BE2C (cell line): ENCODE measurements around the gene HIVEP3.
A peak's percentile ranks its signal among the peaks of the same experiment; 100 is the strongest.

Source experiments
- DNase-seq: peaks from one replicate; pipeline ENCODE4 v3.0.0-alpha.2; 2020
- H3K27me3 ChIP-seq: fragments of 250-450 bp; sonication (Bioruptor Pico); 2 replicates; pipeline ENCODE4 v1.5.1; 2020; ENCODE audit warnings: mild to moderate bottlenecking
- H3K36me3 ChIP-seq: fragments of 250-450 bp; sonication (Bioruptor Pico); 2 replicates; pipeline ENCODE4 v1.5.1; 2020; ENCODE audit warnings: mild to moderate bottlenecking
- H3K4me1 ChIP-seq: fragments of 250-450 bp; sonication (Bioruptor Pico); 2 replicates; pipeline ENCODE4 v1.5.1; 2020
- H3K4me3 ChIP-seq: 2 replicates; pipeline ENCODE4 v1.5.1; 2011; ENCODE audit warnings: low read depth, low read length
- H3K9me3 ChIP-seq: fragments of 250-450 bp; sonication (Bioruptor Pico); 2 replicates; pipeline ENCODE4 v1.5.1; 2020
- CTCF ChIP-seq: IDR thresholded peaks from 2 replicates; pipeline ENCODE4 v1.5.1; 2012; ENCODE audit warnings: mild to moderate bottlenecking, low read depth, low read length

Gene HIVEP3

GRCh38 chr1:41894101-41894807 lies 24.5 kb downstream of the HIVEP3 start:
- no peaks in the 10 kb centered on the region for H3K4me1 ChIP-seq

GRCh38 chr1:41892301-41892781 lies 26.4 kb downstream of the HIVEP3 start:
- Histone ChIP-seq H3K27me3 (no peaks in the 10 kb centered on the region), H3K4me3 (no peak overlapping the region), H3K4me1 (no peaks in the 10 kb centered on the region), H3K36me3 (no peaks in the 10 kb centered on the region), H3K9me3 (no peaks in the 10 kb centered on the region)
- no peak for DNase-seq
- no peak for TF ChIP-seq CTCF

More at GRCh38 chr1:41894101-41894807, 24.5 kb downstream of the HIVEP3 start:
- H3K36me3 ChIP-seq = no peaks in the 10 kb centered on the region
- H3K4me3 ChIP-seq = no peak overlapping the region
- no peaks in the 10 kb centered on the region for H3K9me3 ChIP-seq
- no peaks in the 10 kb centered on the region for H3K27me3 ChIP-seq
- no peak for DNase-seq
- no peak for TF ChIP-seq CTCF

GRCh38 chr1:41891199-41891896 lies 27.4 kb downstream of the HIVEP3 start:
- no peaks in the 10 kb centered on the region for H3K9me3 ChIP-seq
- no peaks in the 10 kb centered on the region for H3K36me3 ChIP-seq
- no peak for DNase-seq
- 0 out of 2 replicates have a peak, but pooled peaks have one; percentile 7 for TF ChIP-seq CTCF
- H3K4me3 ChIP-seq = no peak overlapping the region
- no peaks in the 10 kb centered on the region for H3K4me1 ChIP-seq
- H3K27me3 ChIP-seq = no peaks in the 10 kb centered on the region

- no peaks in the 10 kb centered on the region for H3K4me1 ChIP-seq
- no peaks in the 10 kb centered on the region for H3K36me3 ChIP-seq
- peak; percentile 14 for DNase-seq
- H3K4me3 ChIP-seq = no peak overlapping the region
- no peaks in the 10 kb centered on the region for H3K27me3 ChIP-seq
- no peak for TF ChIP-seq CTCF
- no peaks in the 10 kb centered on the region for H3K9me3 ChIP-seq
Observed at GRCh38 chr1:41890825-41891198, 27.9 kb downstream of the HIVEP3 start.

- H3K9me3 ChIP-seq = no peaks in the 10 kb centered on the region
- no peak for DNase-seq
- no peak overlapping the region for H3K4me3 ChIP-seq
- H3K36me3 ChIP-seq = no peaks in the 10 kb centered on the region
- TF ChIP-seq CTCF = no peak
- H3K27me3 ChIP-seq = no peaks in the 10 kb centered on the region
- no peaks in the 10 kb centered on the region for H3K4me1 ChIP-seq
Observed at GRCh38 chr1:41889506-41890414, 29.0 kb downstream of the HIVEP3 start.
